ENCODE data around the gene SIGLEC7.

SIGLEC7 gene

DNA sequence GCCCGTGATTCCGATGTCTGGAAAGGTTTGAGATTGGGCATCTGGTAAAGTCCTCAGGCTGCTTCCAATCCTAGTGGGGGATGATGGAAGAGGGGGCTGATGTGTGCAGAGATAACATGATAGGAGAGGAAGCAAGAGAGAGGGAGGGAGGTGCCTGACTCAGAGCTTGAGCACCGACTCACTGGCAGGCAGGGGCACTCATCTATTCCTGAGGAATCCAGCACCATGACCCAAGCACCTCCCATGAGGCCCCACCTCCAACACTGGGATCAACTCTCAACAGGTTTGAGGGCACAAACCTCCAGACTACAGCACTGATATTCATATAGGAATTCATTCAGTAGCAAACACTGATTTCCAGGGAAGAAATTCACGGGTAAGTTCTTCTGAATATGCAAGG lies 23.0 kb upstream of the SIGLEC7 start:
- DNase-seq, result peak in 2 of 3 donors; percentile 49 to 54

DNA sequence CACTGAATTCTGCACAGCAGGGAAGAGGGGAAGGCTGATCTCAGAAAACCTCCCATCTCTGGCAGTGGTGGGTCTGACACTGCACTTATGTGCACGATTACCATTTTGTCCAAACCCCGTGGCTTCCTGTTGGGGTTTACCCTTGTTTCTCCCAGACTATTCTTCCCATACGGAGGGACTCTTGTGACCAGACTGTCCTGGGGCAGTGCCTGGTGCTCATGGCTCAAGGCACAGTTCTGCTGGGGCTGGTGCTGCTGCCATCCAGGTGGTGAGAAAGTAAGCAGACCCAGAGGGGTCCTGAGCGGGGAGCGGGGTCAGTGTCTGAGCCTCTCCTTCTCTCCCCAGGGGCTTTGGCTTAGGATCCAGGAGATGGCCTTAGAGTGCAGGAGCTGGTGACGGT lies 22.5 kb upstream of the SIGLEC7 start:
- peak; percentile 87 to 94 (median 89) for DNase-seq

DNA sequence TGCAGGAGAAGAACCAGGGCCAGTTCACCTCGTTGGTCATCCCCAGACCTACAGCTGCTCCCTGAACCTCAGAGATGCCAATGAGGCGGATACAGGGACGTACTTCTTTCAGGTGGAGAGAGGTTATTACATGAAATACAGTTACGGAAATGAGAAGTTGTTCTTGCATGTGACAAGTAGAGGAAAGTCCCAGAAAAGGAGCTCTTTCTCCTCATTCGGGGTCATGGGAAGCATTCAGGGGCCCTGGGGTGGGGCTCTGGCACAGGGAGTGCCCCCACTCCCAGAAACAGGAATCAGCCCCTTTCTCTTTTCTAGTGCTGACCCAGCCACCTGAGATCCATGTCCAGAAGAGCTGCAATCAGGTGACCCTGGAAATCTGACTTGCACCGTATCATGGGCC lies 21.9 kb upstream of the SIGLEC7 start:
- DNase-seq, result peak; percentile 61 to 80 (median 73)

DNA sequence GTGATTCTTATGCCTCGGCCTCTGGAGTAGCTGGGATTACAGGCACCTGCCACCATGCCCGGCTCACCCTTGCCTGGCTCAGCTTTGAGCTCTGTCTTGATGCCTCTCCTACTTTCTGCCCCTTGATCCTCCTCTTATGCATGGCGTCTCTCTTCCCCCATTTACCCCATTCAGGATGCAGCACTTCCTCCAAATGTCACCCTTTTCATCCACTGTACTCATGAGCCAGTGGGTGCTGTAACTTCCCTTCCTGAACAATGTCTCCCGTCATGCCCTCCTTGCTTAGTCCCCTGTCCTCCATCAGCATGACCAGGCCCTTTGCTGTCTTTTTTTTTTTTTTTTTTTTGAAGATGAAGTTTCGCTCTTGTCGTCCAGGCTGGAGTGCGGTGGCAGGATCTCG lies 20.8 kb upstream of the SIGLEC7 start:
- DNase-seq, result peak; percentile 78 to 89 (median 84)

DNA sequence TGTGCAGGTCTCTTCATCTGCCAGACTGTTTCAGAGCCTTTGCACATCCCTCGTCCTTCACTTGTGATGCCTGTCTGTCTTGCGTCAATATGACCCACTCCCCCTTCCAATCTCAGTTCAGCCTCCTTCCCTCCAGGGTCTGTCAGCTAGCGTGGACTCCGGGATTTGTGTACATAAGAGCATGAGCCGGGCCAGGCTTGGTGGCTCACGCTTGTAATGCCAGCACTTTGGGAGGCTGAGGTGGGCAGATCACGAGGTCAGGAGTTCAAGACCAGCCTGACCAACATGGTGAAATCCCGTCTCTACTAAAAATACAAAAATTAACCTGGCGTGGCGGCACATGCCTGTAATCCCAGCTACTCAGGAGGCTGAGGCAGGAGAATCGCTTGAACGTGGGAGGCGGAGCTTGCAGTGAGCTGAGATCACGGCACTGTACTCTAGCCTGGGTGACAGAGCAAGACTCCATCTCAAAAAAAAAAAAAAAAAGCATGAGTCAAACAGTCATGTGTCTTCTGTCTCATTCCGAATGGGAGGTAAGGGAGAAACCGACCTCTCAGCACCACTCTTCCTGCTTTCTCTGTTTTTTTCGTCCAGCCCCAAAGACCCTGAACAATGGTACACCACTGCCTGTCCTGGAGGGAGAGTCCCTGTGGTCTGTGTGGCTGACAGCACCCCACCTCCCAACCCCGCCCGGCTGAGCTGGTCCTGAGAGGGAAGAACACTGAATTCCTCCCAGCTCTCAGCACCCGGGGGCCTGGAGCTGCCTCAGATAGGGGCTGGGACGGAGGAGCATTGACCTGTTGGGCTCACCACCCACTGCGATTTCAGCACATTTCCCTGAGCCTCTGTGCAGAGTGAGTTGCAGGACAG lies 19.8 kb upstream of the SIGLEC7 start:
- peak; percentile 87 to 92 (median 90) for DNase-seq

DNA sequence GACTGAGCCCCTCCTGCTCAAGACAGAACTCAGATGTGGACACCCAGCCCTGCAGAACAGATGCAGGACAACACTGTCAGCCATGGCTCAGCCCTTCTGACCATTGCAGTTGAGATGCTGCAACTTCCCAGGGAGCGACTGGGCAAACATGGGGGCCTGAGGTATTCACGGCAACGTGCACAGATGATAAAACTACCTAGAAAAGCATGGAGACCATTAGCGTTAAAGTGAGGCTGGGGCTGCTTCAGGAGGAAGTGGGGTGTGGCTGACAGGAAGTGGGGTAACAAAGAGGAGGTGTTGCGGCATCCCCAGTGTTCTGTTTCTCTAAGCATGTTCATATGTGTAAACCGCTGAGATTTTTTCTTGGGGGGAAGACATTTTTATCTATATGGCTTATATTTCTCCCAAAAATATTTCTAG lies 18.7 kb upstream of the SIGLEC7 start:
- DNase-seq, result peak; percentile 73 to 78 (median 75)

DNA sequence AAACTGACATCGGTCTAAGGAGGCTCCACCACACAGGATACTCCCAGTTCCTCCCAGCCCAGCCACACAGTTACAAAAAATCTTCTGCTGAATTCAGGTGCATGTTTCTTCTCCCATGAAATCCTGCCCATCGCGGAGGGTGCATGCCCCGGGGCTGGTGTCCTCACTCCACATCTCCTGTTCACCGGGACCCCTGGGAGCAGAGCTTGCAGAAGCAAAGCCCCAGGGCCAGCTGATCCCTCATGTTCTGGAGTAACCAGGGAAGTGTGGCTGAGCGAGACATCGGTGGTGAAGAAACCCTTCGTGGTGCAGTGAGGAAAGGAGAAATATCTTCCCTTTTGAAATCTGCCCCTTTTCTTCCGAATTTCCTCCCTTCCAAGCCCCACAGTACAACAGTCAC lies 18.3 kb upstream of the SIGLEC7 start:
- DNase-seq, result peak in 1 of 3 donors; percentile 49

DNA sequence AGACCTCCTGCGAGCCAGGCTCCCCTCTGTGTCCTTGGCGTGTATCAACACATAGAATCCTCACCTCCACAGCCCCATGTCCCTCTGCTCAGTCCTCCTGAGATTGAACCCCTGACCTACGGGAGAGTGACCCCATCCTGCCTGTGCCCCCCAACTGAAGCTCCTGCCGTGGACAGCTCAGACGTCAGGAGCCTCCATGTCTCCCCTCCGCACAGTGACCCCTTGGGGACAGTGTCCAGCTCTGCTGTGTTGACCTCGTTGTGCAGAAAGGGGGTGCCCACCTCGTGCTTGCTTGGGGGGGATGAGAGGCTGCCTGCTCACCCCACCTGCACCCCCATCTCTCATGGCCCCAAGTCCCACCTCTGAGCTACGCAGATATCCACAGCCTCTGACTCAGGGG lies 17.9 kb upstream of the SIGLEC7 start:
- DNase-seq, result no peak

DNA sequence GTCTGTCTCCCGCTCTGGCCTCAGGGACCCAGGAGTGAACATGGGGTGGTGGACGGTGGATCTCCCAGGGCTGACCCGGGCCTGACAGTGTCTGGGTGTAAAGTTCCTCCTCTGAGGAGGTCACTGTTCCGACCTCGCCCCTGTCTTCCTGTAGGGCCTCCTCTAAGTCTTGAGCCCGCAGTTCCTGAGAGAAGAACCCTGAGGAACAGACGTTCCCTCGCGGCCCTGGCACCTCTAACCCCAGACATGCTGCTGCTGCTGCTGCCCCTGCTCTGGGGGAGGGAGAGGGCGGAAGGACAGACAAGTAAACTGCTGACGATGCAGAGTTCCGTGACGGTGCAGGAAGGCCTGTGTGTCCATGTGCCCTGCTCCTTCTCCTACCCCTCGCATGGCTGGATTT lies 17.4 kb upstream of the SIGLEC7 start, which contains the start of gene SIGLEC9:
Gene SIGLEC9 (plus strand): TSS at position 178 of the 400 bp plus-strand sequence. CDS start 69 bp downstream, at position 247.
- DNase-seq, result peak in 2 of 3 donors; percentile 64 to 75

DNA sequence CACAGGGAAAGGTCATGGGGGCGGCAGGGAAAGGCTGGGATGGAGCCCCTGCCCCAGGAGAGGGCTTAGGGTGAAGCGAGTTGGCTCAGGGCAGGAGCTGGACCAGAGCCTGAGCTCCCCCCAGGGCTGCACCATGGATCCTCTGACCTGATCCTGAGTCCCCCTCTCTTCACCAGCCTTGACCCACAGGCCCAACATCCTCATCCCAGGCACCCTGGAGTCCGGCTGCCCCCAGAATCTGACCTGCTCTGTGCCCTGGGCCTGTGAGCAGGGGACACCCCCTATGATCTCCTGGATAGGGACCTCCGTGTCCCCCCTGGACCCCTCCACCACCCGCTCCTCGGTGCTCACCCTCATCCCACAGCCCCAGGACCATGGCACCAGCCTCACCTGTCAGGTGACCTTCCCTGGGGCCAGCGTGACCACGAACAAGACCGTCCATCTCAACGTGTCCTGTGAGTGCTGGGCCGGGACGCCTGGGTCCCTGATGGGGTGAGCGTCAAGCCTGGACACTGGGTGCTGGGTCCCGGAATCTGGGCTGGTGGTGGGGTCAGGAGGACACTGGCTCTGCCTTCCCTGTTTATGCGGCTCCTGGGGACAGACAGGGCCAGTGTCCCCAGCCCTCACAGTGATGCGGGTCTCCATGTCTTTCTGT lies 16.6 kb upstream of the SIGLEC7 start:
- no peak for DNase-seq

DNA sequence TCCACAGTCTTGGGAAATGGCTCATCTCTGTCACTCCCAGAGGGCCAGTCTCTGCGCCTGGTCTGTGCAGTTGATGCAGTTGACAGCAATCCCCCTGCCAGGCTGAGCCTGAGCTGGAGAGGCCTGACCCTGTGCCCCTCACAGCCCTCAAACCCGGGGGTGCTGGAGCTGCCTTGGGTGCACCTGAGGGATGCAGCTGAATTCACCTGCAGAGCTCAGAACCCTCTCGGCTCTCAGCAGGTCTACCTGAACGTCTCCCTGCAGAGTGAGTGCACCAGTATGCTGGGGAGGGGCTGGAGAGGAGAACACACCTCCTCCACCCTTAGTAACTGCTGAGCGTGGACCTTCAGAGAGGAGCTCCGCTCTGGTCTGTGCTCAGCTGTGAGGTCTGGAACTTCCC lies 15.1 kb upstream of the SIGLEC7 start:
- no peak for DNase-seq

DNA sequence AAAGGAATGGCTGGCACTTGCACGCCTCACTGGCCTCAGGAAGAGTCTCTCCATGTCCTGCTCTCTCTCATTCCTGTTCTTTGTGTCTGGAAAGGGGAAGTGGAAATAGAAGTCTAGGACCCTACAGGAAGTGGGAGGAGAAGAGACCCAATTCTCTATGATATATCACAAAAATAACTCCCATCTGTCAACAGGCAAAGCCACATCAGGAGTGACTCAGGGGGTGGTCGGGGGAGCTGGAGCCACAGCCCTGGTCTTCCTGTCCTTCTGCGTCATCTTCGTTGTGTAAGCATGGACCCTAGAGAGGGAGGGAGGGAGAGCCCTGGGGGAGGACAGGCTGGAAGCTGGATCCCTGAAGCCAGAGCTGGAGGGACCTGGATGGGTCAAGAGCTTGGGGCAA lies 14.3 kb upstream of the SIGLEC7 start:
- DNase-seq, result peak; percentile 87 to 96 (median 89)

DNA sequence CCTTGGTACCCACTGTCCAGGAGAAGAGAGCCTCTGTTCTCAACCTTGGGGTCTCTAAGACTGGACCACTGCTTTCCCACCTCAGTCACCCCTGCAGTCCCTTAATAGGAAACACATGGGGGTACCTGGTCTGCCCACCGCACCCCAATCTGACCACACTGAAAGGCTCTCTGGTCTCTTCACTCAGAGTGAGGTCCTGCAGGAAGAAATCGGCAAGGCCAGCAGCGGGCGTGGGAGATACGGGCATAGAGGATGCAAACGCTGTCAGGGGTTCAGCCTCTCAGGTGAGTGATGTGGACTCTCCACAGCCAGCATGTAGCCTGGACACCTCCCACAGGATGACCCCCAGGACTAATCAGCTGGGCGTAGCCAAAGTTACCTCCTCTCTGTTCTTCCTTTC lies 13.9 kb upstream of the SIGLEC7 start:
- no peak for DNase-seq

DNA sequence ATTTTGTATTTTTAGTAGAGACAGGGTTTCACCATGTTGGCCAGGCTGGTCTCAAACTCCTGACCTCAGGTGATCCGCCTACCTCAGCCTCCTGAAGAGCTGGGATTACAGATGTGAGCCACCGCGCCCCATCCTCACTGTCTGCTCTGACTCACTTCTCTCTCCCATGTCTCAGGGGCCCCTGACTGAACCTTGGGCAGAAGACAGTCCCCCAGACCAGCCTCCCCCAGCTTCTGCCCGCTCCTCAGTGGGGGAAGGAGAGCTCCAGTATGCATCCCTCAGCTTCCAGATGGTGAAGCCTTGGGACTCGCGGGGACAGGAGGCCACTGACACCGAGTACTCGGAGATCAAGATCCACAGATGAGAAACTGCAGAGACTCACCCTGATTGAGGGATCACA lies 12.4 kb upstream of the SIGLEC7 start:
- DNase-seq, result no peak

DNA sequence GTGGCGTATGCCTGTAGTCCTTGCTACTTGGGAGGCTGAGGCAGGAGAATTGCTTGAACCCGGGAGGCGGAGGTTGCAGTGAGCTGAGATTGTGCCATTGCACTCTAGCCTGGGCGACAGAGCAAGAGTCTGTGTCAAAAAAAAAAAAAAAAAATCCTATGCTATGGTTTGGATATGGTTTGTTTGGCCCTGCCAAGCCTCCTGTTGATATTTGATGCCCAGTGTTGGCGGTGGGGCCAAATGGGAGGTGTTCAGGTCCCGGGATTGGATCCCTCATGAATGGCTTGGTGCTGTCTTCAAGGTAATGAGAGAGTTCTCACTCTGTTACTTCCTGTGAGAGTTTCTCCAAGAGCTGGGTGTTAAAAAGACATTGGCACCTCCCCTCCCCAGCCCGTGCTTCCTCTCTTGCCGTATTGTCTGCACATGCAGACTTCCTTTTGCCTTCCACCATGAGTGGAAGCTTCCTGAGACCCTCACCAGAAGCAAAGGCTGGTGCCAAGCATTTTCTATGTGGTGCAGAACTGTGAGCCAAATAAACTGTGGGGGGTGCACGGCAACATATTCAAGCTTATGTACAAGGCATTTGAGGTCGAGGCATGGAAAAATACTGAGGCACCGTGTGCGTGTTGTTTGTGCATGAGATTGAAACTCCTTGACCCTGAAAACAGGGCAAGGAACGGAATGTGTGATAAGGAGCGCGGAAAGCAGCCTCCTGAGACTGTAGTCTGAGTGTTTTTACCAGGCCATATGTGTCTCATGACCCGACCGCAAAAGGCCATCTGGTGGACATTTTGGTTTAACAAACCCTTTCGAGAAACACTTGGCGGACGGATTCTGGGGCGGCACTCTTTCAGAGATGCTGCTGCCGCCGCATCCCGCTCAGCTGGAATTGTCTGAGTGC lies 10.1 kb upstream of the SIGLEC7 start:
- peak; percentile 72 to 82 (median 76) for DNase-seq

DNA sequence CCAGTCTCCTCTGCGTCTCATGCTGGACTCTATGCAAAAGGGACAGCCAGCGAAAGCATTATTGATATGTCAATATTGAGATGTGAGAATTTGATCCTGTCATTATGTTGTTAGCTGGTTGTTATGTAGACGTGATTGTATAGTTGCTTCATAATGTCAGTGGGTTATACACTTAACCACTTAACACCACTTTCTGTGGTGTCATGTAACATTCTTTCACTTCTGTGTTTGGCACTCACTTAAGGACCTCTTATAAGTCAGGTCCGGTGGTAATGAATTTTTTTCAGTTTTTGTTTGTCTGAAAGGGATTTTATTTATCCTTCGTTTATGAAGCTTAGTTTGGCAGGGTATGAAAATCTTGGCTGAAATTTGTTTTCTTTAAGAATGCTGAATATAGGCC lies 7.1 kb upstream of the SIGLEC7 start:
- peak in 1 of 3 donors; percentile 44 for DNase-seq

DNA sequence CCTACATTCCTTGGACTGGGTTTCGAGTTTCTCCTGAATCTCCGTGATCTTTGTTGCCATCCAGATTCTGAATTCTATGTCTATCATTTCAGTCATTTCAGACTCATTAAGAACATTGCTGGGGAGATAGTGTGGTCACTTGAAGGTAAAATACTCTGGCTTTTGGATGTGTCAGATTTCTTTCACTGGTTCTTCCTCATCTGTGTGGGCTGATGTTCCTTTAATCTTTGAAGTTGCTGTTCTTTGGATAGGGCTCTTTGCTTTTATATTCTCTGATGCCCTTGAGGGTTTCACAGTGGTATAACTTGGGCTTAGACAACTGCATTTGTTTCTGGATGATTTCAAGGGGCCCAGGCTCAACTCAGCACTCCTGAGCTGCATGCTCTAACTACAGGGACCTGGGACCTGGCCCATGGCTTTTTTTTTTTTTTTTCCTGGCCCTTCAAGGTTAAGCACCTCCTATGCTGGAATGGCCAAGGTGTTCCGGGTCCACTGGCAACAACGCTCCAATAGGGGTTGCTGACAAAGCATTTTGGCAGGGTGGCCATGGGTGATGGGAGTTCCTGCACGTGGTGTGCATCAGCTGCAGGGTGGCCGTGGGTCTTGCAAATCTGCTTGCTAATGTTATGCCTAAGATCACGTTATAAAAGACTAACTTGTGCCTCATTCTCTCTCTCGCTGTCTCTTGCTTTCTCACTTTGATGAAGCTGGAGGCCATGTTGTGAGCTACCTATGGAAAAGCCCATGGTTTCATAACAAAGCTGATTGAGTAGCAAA lies 5.9 kb upstream of the SIGLEC7 start:
- peak in 2 of 3 donors; percentile 65 to 73 for DNase-seq

DNA sequence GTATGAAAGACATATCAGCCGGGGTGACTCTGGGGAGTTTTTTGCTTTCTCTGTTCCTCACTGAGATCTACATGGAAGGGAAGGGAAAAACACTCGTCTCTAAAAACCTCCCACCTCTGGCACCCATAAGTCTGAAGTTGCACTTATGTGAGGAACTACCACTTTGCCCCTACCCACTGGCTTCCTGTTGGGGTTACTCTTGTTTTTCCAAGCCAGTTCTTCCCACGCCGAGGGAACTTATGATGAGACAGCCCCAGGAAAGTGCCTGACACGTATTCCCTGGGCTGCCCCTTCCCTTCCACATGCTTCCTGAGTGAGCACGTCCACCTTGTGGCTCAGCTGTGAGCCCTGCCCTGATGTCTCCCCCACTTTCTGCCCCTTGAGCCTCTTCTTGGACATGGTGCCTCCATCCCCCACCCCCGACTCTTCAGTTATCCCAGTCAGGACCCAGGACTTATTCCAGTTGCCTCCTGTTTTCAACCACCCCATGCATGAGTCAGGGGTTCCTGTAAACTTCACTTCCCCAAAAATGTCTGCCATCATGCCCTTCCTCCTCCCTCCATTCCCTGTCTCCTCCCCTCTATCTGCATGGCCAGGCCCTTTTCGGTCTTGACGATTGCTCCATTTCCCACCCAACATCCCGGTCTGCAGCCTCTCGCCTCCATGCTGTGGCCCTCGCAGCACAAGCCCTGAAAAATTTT lies 5.1 kb upstream of the SIGLEC7 start:
- peak; percentile 95 to 99 (median 96) for DNase-seq

DNA sequence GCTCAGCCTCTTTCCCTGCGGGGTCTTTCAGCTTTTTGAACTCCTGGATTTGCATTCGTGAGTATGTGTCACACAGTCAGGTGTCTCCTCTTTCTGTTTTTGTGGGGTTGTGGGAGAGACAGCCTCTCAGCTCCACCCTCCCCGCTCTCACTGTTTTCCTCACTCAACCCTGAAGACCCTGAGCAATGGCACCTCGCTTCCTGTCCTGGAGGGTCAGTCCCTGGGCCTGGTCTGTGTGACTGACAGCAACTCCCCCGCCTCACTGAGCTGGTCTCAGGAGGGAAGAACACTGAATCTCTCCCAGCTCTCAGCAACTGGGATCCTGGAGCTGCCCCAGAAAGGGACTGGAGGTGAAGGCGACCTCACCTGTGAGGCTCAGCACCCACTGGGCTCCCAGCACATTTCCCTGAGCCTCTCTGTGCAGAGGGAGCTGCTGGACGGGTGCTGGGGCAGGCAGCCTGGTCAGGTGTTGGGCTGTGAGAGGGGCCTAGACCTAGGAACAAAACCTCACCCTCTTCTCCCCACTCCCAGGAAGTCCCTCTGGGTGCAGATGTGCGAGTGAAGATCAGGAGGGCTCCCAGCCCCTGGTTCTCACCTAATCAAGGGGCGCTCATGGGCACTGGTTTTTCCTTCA lies 4.2 kb upstream of the SIGLEC7 start:
- DNase-seq, result peak in 1 of 3 donors; percentile 36

DNA sequence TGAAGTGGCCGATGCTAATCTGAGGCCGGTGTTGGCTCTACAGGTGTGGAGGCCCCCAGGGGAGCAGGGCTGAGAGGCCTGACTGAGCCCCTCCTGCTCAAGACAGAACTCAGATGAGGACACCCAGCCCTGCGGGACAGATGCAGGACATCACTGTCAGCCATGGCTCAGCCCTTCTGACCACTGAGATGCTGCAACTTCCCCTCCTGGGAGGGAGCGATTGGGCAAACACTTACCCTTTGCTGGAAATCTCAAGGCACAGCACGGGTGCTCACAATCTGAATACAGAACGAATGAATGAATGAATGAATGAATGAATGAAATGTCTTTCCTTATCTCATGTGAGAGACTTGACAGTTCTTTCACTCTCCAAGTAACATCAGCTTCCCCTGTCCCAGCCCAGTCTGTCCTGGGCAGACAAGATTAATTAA lies 3.5 kb upstream of the SIGLEC7 start:
- DNase-seq, result peak; percentile 90 to 92 (median 90)
